ENCODE data around the gene CAMSAP1. TPM values are rescaled to one million over a fixed set of nuclear protein-coding genes. Genes with fewer than 3 reads are reported as not detected.

Gene CAMSAP1, protein sequence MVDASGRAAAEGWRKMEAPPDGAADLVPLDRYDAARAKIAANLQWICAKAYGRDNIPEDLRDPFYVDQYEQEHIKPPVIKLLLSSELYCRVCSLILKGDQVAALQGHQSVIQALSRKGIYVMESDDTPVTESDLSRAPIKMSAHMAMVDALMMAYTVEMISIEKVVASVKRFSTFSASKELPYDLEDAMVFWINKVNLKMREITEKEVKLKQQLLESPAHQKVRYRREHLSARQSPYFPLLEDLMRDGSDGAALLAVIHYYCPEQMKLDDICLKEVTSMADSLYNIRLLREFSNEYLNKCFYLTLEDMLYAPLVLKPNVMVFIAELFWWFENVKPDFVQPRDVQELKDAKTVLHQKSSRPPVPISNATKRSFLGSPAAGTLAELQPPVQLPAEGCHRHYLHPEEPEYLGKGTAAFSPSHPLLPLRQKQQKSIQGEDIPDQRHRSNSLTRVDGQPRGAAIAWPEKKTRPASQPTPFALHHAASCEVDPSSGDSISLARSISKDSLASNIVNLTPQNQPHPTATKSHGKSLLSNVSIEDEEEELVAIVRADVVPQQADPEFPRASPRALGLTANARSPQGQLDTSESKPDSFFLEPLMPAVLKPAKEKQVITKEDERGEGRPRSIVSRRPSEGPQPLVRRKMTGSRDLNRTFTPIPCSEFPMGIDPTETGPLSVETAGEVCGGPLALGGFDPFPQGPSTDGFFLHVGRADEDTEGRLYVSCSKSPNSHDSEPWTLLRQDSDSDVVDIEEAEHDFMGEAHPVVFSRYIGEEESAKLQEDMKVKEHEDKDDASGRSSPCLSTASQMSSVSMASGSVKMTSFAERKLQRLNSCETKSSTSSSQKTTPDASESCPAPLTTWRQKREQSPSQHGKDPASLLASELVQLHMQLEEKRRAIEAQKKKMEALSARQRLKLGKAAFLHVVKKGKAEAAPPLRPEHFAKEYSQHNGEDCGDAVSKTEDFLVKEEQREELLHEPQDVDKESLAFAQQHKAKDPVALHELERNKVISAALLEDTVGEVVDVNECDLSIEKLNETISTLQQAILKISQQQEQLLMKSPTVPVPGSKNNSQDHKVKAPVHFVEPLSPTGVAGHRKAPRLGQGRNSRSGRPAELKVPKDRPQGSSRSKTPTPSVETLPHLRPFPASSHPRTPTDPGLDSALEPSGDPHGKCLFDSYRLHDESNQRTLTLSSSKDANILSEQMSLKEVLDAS (N-terminal part only)
- 19.5 and 21.1 TPM in 2 replicates for total RNA-seq (2012; rRNA removed)
- polyA plus RNA-seq (2012; rRNA removed): 8.2 and 8.6 TPM in 2 replicates
- 5.5 and 9.6 TPM in 2 replicates for polyA plus RNA-seq (2012; cell fraction: cytosol; rRNA removed)
- polyA plus RNA-seq (2012; cell fraction: nucleus; rRNA removed; ENCODE audit: low replicate concordance): 8.9 and 9.8 TPM in 2 replicates
- Bru-seq, nascent RNA: percentile 75 among the genes with signal in this experiment
- percentile 78 among the genes with signal in this experiment for BruChase-seq, experiment 1, labeled RNA remaining after a 6-hour chase
- percentile 77 among the genes with signal in this experiment for BruChase-seq, experiment 2, labeled RNA remaining after a 2-hour chase
- long read RNA-seq, partial matches to known transcripts: 15 of 22 reads
- long read RNA-seq, other reads (novel, unspliced or antisense): 6 of 22 reads

DNA sequence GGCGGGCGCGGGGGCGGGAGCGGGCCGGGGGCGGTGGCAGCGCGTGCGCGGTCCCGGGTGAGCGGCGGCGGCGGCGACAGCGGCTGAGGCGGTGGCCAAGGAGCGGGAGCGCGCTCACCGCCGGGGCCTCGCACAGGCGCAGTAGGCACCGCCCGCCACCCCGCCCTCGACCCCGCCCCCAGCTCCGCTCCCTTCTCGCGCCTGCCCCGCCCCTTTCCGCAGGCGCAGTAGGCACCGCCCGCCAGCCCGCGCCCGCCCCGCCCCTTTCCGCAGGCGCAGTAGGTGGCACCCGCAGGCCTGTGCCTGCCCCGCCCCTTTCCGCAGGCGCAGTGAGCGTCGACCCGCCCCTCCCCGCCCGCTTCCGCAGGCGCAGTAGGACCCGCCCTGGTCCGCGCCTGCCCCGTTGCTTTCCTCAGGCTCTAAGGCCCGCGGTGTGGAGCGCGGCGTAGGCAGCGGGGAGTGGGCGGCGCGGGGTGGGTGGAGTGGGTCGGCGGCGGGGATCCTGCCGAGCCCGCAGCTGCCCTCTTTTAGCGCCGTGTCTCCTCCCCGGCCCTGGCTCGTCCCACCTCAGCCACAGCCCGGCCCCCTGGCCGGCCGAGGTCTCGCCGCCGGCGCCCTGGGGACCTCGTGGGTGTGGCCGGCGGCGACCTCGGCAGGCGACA is at the start of gene CAMSAP1:
CAMSAP1 (minus strand) TSS at position 116 of the 662 bp plus-strand sequence. CDS start 387 bp downstream, outside the sequence.
- Histone ChIP-seq H2AFZ (replicated peaks; ENCODE audit: low read length, poor library complexity) (peak within 1 kb of the TSS; percentile 94), H3K9ac (ENCODE audit: low read depth, low read length) (peak within 1 kb of the TSS; percentile 73), H3K4me3 (ENCODE audit: insufficient read depth, low read depth, low read length) (peak within 1 kb of the TSS; percentile 83), H2BK20ac (ENCODE audit: low read depth, low read length) (no peak within 1 kb of the TSS), H2BK15ac (ENCODE audit: low read depth, low read length) (no peak within 1 kb of the TSS), H2BK5ac (ENCODE audit: low read depth, low read length, poor library complexity, severe bottlenecking) (peak within 1 kb of the TSS; percentile 61), H4K91ac (ENCODE audit: insufficient read depth, low read depth, low read length) (0 out of 2 replicates have a peak within 1 kb of the TSS, but pooled peaks have one; percentile 48), H3K9me3 (ENCODE audit: control insufficient read depth, insufficient read depth, low read length) (peaks cover 2% of the 10 kb centered on the region; the same call in 1 of the 2 replicates), H3K14ac (replicated peaks; ENCODE audit: low read depth, low read length) (peak within 1 kb of the TSS; percentile 80), H3K18ac (ENCODE audit: low read depth, low read length) (no peak within 1 kb of the TSS), H3K27me3 (ENCODE audit: control insufficient read depth, insufficient read depth, low read length) (no peaks in the 10 kb centered on the region), H3K4ac (ENCODE audit: low read depth, low read length) (peak within 1 kb of the TSS; percentile 74; the same call in 1 of the 2 replicates), H3K56ac (ENCODE audit: extremely low read depth, insufficient read depth, low read length) (peak within 1 kb of the TSS; percentile 24; the same call in 1 of the 2 replicates), H3K4me2 (ENCODE audit: low read depth, low read length) (peak within 1 kb of the TSS; percentile 91), H3K79me1 (ENCODE audit: low read depth in 1 of 2, low read length in 2 of 2) (peaks cover 27 to 71% of the 10 kb centered on the region in 2 experiments), H3K27ac (ENCODE audit: insufficient read depth, low read length) (peak within 1 kb of the TSS; percentile 78), H3K9me1 (ENCODE audit: insufficient read depth, low read length) (peaks cover 9% of the 10 kb centered on the region; the same call in 1 of the 2 replicates), H4K20me1 (ENCODE audit: insufficient read depth, low read length) (peaks cover 39% of the 10 kb centered on the region), H4K8ac (ENCODE audit: low read depth in 2 of 2, low read length in 2 of 2) (peak within 1 kb of the TSS; percentile 56 to 81; a peak in 2 of 4 replicates), H2BK120ac (ENCODE audit: low read depth, low read length) (no peak within 1 kb of the TSS), H3K4me1 (ENCODE audit: control insufficient read depth, insufficient read depth, low read length) (peaks cover 10% of the 10 kb centered on the region), H2AK9ac (replicated peaks; ENCODE audit: low read depth, low read length, poor library complexity) (peak within 1 kb of the TSS; percentile 96), H3K36me3 (ENCODE audit: control insufficient read depth, insufficient read depth, low read length) (peaks cover 17% of the 10 kb centered on the region; the same call in 1 of the 2 replicates), H3K23ac (ENCODE audit: low read depth, low read length) (peak within 1 kb of the TSS; percentile 90), H2AK5ac (ENCODE audit: low read depth, low read length) (peak within 1 kb of the TSS; percentile 70), H4K5ac (ENCODE audit: low read depth, low read length) (peak within 1 kb of the TSS; percentile 49; the same call in 1 of the 2 replicates)
- ChIA-PET POLR2A (ENCODE audit: unreplicated experiment) (interaction anchor here (0.7 kb wide), 2 partner anchors 33 to 40 kb away, joined by 6 to 8 read pairs; no protein-coding TSS in a partner anchor), CTCF (interaction anchor here (0.6 kb wide), 2 partner anchors 290 to 772 kb away, joined by 3 read pairs; no protein-coding TSS in a partner anchor)
- in situ Hi-C loops (cut with MboI; ENCODE audit: low sequenced_read_pairs): no loop called here
- 0% methylated on average over 41 of the region's 91 CpGs; no CpG with 5 or more reads in 1 of the 2 experiments for WGBS, 2 experiments (ENCODE audit: extremely low coverage in 2 of 2, insufficient read length in 1 of 2)
- BruUV-seq (replicated peaks): no TSS peak
- ATAC-seq (ENCODE audit: low read depth): peak; percentile 93
- TF ChIP-seq MAZ (IDR thresholded peaks at IDR 0.05; ENCODE audit: borderline replicate concordance, low read depth, low read length): peak; percentile 81; the same call in 1 of the 2 replicates
- no peak for TF ChIP-seq RFX5 (IDR thresholded peaks at IDR 0.05; ENCODE audit: low read depth, low read length)
- peak; percentile 65; the same call in 1 of the 2 replicates for TF ChIP-seq MXI1 (IDR thresholded peaks at IDR 0.05; ENCODE audit: borderline replicate concordance, low read depth, low read length)
- 0 out of 2 replicates have a peak, but pooled peaks have one; percentile 28 for TF ChIP-seq POLR2A (IDR thresholded peaks at IDR 0.05; ENCODE audit: low read depth, low read length)
- intact Hi-C loops (cut with micrococcal nuclease): loop anchor here (2.0 kb wide), 1 partner anchor 43 kb away; no protein-coding TSS in a partner anchor
- dilution Hi-C loops (cut with HindIII; ENCODE audit: low sequenced_read_pairs, unreplicated experiment): no loop called here
- peak; percentile 90 for DNase-seq

Data from IMR-90 (cell line).